Activated naive CD4-positive, alpha-beta T cell treated with anti-CD3 and anti-CD28 coated beads, Interleukin-2, amount 50 U/mL, for 16 hours (primary cell): ENCODE results near the gene PLN.
A peak's percentile ranks its signal among the peaks of the same experiment; 100 is the strongest.

ENCODE experiments used
- DNase-seq: peaks from one replicate; pipeline ENCODE4 v3.0.0-alpha.2; 2020

Gene PLN

GRCh38 chr6:118548136-118548535 is at the start of gene PLN:
Gene PLN, plus strand, starts transcription at chr6:118548296. Its CDS starts 10,626 bp downstream, at chr6:118558922.
- DNase-seq = no peak

DNA sequence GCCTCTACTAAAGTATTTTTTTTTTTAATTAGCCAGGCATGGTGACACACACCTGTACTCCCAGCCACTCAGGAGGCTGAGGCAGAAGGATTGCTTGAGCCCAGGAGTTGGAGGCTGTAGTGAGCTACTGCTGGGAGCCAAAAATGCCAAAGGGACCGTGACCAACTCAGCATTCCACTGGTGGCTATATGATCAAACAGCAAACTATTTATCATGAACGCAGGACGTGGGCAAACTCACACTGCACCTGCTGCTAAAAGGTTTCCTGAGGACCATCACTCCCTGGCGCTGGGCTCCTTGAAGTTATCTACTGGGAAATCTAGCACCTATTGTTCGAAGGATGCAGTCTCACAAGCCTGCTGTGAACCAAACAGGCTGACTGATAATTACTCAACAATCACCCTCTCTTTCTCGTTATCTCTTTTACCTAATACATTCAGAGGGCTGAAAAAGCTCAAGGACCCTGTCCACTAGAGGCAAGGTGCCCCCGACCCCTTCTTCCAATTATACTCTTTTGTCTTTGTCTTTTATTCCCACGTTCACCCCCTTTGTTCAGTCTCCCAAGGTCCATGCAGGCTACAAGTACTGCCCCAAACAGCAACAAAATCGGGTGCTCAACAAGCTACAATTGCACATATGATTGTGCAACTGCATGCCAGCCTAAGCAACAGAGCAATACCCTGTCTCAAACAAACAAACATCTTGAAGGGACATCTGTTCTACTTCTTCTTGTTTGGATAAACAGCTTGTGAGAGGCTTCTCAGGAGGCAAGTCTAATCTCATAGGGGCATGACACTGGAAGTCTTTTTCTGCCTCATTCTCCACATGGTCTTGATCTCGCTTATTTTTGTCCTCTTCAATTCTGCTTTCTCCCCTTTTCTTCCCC is 47.7 kb upstream of the PLN start:
- DNase-seq = no peak

DNA sequence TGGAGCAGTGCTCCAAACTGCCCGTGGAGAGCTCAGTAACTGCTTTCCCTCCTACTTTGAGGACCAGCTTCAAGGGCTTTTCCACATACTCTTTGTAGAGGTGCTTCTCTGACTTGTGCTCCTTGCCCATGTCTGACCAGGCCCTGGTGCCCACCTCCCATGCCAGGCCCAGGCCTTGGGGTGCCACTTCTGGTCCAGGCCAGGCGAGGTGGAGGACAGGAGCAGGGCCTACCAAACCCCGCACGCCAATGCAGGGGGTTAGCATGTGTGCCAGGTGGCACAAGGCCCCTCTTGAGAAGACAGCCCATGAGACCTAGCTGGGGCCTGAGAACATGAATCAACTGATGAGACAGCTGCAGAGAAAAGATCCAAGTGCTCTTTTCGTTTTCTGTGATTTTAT is 47.0 kb upstream of the PLN start:
- DNase-seq = no peak

DNA sequence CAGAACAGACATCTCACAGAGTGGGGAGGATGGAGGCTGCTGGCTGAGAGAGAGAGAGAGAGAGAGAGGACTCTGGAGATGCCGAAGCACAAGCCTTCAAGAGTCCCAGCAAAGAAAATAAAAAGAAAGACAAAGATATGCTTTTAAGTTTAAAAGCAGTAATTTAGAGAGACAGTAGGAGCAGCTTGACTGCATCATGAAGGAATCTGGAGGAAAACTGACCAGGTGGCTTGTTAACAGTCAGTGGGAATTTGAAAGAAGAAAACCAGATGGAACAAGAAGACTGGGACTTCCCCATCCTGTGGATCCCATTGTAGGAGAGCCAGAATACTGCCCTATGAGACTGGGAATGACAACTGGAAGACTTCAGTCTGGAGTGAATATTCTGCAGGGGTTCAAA is 46.3 kb upstream of the PLN start:
- DNase-seq = no peak

DNA sequence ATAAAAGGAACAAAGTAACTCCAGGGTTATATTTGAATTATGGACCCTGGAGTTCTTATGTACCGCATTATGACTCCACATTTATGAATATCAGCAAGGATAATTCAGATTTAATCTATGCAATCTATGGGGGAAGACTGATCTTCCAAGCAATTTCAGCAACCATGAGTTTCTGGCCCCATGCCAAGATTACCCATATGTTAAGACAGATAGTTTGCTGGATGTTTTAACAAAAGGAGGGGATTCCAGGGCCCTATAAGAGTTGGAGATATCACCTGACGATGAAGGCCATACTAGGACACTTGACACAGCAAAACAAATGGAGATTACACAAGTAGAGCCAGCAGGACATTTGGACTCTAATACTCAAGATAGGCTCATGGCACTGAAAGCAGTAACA is 45.9 kb upstream of the PLN start:
- DNase-seq = no peak

- no peak for DNase-seq
Measured at GRCh38 chr6:118504611-118505010, 43.5 kb upstream of the PLN start.

DNA sequence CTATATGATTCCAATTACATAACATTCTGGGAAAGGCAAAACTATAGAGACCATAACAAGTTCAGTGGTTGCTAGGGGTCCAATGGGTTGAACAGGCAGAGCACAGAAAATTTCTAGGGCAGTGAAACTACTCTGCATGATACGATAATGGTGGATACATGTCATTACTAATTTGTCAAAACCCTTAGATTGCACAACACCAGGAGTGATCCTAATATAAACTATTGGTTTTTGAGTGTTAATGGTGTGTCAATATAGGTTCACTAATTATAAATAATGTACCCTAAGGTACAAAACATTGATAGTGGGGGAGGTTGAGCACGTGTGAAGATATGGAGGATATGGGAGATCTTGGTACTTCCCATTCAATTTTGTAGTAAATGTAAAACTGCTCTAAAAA is 42.4 kb upstream of the PLN start:
- DNase-seq = no peak

- no peak for DNase-seq
Measured at GRCh38 chr6:118506071-118506638, 41.9 kb upstream of the PLN start.

GRCh38 chr6:118507636-118508035 is 40.5 kb upstream of the PLN start:
- no peak for DNase-seq

DNA sequence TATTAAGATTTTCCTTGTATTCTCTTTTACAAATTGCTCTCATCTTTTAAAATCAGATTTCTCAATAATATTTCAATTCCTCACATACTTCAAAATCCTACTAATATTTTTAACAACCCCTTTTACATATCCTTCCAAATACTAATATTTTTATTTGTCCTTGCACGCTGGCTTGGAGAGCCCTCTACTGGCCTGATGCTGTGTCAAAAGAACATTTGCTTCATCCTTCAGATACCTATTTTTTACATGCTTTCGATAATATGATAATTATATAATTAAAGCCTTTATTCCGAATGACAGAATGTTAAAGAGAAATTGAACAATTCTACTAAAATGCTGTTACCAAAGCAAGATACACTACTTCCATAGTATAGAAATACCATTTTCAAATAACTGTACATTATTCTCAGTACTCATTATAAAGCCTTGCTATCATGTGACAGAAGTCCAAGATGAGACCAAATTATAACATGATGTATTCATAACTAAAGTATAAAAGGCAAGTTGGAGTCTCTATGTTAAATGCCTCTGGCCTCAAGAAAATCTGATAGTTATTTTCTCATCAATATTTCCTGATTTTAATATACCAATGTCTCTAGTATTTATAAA is 39.0 kb upstream of the PLN start:
- peak; percentile 18 for DNase-seq

GRCh38 chr6:118511930-118512715 is 36.0 kb upstream of the PLN start:
- DNase-seq = no peak

GRCh38 chr6:118514689-118515088 is 33.4 kb upstream of the PLN start:
- no peak for DNase-seq

DNA sequence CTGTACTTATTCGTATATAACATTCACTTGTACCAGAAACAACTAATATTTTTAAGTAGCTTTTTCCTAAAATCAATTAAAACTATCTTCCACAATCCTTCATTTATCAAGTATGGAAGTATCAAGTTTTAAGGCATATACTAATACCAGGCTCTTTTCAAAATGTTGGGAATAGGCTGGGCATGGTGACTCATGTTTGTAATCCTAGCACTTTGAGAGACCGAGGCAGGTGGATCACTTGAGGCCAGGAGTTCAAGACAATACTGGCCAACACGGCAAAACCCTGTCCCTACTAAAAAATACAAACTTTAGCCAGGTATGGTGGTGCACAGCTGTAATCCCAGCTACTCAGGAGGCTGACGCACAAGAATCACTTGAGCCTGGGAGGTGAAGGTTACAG is 25.7 kb upstream of the PLN start:
- DNase-seq = no peak

DNA sequence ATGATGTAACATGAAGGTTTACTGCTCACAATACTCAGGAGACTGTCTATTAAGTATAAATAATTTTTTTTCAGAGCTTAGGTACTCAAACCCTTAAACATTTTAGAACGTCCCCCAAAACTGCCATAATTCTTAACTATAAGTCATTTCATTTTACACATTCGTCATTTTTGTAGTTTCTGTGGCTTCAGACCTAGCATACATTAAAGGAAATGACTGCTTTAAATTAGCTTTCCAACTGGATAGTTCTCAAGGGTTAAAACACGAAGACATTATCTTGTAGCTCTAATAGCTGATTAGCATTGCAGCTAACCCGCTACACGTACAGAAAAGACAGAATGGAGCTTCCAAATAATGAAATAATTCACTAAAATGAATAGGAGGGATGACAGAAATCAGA is 24.9 kb upstream of the PLN start:
- no peak for DNase-seq

- no peak for DNase-seq
Measured at GRCh38 chr6:118524686-118525085, 23.4 kb upstream of the PLN start.

- no peak for DNase-seq
Measured at GRCh38 chr6:118525913-118526780, 21.9 kb upstream of the PLN start.

GRCh38 chr6:118528129-118528528 is 20.0 kb upstream of the PLN start:
- DNase-seq = no peak

GRCh38 chr6:118529756-118530155 is 18.3 kb upstream of the PLN start:
- DNase-seq = no peak

GRCh38 chr6:118530942-118531341 is 17.2 kb upstream of the PLN start:
- no peak for DNase-seq

DNA sequence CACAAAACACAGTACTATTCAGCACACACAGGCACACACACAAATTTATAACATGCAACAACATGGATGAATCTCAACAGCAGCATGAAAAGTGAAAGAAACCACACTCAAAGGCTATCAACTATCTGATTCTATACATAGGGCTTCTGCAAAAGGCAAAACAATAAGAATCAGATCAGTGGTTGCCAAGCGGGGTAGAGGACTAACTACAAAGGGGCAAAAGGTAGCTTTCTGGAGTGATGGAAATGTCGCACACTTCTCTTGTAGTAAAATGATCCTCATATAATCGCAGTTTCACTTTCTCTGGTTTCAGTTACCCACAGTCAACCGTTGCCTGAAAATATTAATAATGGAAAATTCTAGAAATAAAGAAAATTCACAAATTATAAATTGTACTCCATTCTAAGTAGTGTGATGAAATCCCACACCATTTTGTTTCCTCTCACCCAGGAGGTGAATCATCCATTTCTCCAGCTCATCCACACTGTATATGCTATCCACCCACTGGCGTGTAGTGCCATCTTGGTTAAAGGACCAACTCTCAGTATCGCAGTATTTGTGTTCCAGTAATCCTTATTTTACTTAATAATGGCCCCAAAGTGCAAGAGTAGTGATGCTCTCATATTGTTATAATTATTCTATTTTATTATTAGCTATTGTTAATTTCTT is 12.8 kb upstream of the PLN start:
- no peak for DNase-seq

- no peak for DNase-seq
Measured at GRCh38 chr6:118536478-118536877, 11.6 kb upstream of the PLN start.

DNA sequence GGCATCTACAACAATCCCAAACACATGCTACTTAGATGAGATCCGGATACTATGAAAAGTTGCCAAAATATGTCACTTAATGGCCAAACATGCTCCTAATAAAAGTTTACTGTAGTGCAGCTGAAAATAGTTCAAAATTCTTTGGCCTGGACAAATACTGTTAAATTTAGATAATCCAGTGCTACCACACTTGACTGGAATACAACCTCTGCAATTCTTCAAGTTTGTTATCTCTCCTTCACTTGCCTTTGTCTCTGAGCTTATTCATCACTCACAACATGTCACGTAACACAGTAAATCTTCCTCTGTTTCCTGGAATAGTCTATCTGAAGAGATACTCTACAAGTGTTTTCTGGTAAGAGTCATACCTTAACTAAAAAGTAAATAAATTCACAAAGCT is 10.5 kb upstream of the PLN start:
- DNase-seq = no peak
